HG03571 (cell line): ENCODE data around the gene GIPC1.
A peak's percentile ranks its signal among the peaks of the same experiment; 100 is the strongest.
"Not testable (repeated sequence)": the region's sequence is repeated elsewhere in the genome, so short reads cannot be mapped to it uniquely, and the experiment has no call there.

Source experiments
- ATAC-seq: cut with Tn5 transposase; IDR thresholded peaks from one replicate; pipeline ENCODE4 v1.9.1; 2021; ENCODE audit not compliant: unreplicated experiment

The GIPC1 gene, protein sequence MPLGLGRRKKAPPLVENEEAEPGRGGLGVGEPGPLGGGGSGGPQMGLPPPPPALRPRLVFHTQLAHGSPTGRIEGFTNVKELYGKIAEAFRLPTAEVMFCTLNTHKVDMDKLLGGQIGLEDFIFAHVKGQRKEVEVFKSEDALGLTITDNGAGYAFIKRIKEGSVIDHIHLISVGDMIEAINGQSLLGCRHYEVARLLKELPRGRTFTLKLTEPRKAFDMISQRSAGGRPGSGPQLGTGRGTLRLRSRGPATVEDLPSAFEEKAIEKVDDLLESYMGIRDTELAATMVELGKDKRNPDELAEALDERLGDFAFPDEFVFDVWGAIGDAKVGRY

DNA sequence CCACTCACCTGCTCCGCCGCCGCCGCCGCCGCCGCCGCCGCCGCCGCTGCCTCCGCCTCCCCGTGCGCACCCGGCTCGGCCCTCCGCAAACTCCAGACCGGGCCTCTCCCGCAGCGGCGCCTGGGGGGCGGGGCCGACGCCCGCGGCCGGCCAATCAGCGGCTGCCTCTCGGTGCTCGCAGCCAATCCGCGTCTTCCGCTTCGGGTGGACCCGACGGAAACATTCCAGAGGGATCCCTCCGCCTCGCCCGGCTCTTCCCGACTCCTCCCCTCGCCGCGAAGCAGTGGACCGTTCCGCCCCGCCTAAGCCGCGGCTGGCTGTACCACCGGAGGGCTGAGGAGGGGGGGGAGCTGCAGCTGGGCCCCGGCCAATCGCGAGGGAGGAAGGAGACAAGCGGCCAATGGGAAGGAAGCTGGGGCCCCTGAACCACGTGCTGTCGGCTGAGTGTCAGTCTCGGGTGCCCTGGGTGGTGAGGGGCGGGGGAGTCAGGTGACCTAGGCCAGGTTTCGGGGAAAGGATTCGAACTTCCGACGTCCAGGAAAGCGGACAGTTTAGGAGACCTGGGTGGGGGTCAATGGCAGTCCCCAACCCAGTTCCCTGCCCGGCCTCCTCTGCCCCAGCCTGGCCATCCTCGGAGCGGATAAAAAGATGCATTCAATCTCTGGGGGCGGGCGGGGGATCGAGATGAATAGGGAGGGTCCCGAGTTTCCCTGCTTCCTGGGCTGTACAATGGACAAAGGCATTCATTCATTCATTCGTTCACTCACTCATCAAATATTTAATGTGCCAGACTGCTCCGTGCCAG, at the start of gene GIPC1:
Gene GIPC1 (minus strand): TSS at position 99 of the 805 bp plus-strand sequence. CDS start 13,151 bp downstream, outside the sequence.
- ATAC-seq: peak; percentile 62

DNA sequence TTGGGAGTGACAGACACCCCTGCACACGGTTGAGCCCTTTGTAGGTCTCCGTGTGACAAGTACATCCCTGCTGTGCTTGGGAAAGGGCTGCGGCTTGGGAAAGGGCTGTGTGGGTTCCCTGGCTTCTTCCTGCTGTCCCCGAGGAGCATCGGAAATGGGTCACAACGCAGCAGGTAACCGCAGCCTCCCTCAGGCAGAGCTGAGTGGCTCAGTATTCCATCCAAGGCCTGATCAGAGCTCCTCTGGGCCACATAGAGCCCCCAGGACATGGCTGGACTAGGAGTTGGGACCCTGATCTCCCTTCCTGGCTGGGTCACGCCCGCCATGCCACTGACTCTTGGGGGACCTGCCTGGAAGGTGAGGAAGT, 49.8 kb upstream of the GIPC1 start:
- no peak for ATAC-seq

DNA sequence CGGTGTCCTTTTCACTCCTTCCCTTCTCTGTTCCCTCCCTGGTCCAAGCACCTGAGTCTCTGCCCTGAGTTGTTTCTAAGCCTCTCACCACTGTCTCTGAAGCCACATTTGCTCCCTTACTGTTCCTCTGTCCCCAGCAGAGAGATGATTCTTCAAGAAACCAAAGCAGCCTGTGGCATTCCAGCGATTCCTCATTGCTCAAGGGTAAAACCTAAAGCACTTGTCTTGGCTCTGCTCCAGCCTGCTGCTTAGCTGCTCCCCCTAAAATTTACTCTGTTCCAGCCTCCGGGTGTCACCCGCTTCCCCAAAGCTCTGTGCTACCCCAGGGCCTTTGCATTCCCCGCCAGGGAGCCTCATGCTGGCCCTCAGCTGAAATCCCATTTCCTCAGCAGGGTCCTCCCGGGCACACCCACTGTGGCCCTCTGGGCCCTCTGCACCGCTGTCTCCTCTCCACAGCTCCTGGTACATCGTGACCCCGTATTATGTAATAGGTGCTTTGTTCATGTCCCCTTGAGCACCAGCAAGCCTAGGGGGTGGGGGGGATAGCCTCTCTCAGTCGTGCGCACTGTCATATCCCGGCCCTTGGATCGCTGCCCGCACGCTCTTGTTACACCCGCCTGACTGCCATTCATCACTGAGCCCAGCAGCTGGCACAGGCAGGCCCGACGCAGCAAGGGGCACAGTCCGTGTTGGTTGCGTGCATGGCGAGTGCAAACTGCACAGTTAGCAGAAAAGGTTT, 49.2 kb upstream of the GIPC1 start:
- ATAC-seq: no peak

DNA sequence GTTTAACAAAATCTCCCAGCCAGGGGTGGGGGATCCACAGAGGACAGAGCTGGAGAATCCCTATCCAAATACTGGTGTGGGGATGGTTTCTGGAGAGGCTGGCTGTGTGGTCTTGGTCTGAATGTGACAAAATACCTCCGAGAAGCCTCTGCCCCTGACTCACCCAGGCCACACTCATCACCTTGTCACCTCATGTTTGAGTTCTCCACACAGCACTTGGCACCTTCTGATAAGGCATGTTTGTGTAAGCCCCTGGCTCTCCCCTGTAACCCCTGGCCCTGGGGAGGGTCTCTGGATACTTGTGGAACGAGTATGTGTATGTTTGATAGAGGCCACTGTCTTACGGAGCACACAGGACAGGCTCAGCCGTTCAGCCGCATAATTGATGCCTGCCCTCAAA, 48.1 kb upstream of the GIPC1 start:
- no peak for ATAC-seq

DNA sequence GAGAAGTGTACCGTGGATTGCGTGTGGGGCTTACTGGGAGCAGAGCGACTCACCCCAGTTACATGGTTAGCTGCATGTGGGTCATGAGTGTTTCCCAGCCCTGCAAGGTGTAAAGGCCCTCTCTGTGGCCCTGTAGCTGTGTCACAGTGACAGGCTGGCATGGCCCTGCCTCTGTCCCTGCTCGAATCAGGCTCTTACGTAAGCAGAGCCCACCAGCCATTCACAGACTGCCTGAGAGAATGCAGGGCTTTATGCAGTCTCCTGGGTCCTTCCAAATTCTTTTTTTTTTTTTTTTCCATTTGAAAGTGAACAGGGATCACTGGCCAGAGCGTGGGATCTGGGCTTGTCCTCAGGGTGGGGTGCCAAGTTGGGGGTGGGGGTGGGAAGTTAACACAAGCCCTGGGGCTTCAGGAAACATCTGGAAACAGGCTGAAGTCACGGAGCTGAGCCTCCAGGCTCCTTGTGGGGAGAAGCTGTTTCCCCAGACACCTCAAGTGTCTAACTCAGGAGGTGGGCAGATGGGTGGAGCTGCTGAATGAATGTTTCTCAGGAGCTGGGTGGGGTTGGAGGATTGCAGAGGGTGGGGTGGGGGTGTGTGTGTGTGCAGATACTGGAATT, 46.9 kb upstream of the GIPC1 start:
- ATAC-seq: no peak

DNA sequence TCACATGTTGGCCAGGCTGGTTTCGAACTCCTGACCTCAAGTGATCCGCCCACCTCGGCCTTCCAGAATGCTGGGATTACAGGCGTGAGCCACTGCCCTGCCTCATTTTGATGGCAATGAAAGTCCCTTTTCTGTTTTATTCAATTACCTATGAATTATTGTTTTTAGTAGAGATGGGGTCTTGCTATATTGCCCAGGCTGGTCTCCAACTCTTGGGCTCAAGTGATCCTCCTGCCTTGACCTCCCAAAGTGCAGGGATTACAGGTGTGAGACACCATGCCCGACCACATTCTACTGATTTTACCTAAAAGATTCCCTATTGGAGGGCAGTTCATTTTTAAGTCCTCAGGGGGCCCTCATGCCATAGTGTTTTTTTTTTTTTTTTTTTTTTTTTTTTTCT, 46.1 kb upstream of the GIPC1 start:
- not testable (repeated sequence) for ATAC-seq

DNA sequence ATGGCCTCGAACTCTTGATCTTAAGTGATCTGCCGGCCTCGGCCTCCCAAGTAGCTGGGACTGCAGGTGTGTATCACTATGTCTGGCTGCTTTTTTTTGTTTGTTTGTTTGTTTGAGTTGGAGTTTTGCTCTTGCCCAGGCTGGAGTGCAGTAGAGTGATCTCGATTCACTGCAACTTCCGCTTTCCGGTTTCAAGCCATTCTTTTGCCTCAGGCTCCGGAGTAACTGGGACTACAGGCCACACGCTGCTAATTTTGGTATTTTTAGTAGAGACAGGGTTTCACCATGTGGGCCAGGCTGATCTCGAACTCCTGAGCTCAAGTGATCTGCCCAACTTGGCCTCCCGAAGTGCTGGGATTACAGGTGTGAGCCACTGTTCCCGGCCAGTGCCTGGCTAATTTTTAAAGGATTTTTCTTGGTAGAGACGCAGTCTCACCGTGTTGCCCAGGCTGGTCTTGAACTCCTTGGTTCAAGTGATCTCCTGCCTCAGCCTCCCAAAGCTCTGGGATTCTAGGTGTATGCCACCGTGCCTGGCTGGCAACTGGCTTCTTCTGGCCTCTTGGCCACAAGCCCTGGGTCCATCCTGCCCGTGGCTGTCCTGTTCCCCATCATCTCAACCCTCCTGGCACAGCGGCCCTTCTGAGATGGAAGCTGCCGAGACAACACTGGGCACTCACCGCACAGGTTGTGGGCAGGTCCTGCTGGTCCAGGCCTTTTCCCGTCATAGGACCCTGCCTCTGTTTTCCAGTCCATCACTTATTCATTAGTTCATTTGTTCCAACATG, 45.0 kb upstream of the GIPC1 start:
- no peak for ATAC-seq

DNA sequence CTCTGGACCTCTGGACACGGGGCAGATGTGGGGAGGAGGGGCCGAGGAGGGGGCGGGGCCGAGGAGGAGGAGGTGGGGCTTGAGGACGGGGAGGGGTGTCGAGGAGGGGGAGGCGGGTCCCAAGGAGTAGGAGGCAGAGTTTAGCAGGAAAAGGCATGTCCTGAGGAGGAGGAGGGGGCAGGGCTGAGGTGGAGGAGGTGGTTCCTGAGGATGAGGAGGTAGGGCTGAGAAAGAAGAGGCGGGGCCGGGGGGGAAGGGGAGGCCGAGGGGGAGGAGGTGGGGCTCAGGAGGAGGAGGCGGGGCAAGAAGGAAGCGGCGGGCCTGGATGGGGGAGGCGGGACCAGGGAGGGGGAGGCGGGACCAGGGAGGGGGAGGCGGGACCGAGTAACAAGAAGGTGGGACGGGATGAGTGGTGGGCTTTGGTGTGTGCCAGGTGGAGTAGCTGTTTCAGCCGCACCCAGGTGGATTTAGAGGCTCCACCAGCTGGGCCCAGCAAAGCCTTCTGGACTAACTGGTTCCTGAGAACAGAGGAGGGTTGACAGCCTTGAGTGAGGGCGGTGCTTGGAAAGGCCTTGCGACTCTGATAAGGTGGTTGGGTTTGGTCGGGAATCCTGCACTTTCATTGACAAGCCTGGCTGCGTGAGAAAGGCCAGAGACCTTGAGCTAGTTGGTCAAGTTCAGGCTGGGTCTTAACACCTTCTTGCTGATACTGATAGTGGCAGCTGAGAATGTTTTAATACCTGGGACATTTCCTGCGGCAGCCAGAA, 41.2 kb upstream of the GIPC1 start:
- no peak for ATAC-seq

DNA sequence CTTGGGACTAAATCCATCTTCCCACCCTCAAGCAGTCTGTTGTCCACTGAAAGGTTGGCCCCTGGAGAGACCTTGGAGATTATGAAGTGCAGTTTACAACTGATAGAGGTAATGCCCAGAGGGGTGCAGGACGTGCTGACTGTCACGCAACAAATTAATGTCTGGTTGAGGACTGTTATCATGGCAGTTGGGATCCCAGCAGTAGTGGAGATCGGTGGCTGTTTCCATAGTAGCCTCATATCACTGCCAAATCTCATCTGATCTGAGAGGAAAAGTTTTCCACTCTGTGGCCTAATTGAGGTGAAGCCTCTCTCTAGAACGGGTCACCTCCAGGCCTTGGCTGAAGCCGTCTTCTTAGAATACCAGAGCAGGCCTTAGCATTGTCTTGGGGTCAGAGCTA, 37.5 kb upstream of the GIPC1 start:
- no peak for ATAC-seq

DNA sequence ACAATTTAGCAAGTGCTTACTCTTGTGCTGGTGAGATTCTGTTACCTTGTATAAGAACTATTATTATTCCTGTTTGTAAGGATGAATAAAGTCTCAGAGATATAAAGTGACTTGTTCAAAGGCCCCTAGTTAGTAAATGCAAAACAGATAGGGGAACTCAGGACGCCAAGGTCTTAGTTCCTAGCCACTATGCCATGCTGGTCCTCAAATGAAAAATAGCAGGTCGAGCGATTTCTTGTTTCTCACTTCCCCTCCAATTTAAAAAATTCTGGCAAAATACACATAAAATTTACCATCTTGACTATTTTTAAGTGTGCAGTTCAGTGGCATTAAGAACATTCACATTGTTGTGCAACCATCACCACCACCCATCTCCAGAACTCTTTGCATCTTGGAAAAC, 34.6 kb upstream of the GIPC1 start:
- ATAC-seq: no peak

DNA sequence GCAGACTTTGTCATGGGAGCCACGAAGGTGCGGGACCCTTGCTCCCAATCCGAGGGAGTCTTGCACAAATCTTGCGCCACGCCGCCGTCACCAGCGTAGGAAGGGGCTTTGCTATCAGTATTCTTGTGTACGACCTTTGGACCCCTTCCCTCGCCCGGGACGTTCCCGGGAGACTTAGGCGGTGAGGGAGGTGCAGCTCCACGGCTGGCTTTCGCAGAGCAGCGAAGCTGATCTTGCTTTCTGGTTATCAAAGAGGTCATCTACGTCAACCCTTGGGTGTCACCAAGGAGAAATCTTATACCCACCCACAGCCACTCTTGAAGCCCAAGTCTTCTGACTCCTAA, 34.0 kb upstream of the GIPC1 start:
- no peak for ATAC-seq

DNA sequence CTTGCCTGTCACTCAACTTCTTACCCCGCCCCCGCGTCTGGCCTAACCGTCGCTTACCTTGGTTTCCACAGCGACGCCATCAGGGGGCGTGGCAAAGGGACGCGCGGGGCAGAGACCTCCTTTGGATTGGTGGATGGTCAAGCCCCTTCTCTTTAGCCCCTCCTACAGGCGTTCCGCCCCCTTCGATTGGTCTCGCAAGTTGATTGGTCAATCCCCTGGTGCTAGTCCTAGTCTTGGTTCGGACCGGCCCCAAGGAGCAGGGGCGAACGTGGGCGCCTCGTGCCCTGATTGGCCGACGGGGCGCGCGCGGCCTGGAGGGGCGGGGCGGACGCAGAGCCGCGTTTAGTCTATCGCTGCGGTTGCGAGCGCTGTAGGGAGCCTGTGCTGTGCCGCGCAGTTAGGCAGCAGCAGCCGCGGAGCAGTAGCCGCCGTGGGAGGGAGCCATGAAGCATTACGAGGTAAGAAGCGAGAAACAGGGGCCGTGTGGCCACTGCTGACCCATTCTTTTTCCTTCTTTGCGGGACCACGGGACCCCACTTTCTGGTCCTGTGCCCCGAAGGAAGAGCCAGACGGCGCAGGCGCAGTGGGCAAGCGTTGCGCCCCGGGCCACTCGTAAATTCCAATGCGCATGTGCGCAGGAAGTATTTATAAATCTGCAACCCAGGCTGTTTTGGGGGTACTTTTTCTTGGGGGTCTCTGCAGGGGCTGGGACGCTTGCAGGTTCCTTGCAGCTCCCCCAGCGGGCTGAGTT, 33.5 kb upstream of the GIPC1 start, which contains the start of gene TECR:
Gene TECR (plus strand): TSS at position 341 of the 751 bp plus-strand sequence. CDS start 103 bp downstream, at position 444.
- peak; percentile 90 for ATAC-seq

DNA sequence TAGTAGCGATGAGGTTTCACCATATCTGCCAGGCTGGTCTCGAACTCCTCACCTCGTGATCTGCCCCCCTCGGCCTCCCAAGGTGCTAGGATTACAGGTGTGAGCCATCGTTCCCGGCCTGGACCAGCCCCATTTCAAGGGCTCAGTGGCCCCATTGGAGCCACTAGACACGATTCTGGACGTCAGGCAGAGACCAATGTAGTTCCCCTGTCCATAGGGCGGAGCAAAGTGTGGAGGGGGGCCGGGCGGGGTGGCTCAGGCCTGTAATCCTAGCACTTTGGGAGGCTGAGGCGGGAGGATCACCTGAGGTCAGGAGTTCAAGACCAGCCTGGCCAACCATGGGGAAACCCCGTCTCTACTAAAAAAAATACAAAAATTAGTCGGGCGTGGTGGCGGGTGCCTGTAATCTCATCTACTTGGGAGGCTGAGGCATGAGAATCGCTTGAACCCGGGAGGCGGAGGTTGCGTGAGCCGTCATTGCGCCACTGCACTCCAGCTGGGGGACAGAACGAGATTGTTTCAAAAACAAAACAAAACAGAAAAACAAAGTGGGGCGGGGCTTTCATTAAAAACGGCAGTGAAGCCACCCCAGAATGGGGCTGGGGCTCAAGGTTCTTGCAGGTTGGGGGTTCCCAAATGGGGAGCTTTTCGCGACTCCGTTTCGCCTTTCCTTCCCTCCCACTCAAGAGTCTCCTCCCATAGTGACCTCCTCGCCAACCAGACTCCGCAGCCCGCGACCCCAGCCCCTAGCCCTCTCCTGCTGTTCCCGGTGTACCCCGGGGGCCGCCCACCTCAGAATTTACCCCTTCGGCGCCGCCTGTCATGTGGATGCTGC, 32.7 kb upstream of the GIPC1 start:
- ATAC-seq: no peak

DNA sequence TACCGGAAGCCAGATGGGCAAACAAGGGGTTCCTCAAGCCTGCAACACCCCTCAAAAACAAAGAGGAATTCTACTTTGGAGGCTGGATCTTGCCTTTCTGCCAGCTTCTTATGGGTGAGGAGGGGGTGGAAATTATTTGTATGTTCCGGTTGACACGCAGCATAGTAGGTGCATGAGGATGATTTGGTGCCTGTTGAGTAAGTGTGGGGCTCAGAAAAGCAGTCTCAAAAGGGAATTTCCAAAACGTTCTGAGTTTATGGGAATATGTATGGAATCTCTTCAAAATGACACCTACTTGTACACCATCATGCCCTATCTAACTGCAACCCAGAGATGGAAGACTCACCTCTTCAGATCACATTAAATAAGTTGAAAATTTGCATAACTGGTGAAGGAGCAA, 30.5 kb upstream of the GIPC1 start:
- ATAC-seq: no peak

DNA sequence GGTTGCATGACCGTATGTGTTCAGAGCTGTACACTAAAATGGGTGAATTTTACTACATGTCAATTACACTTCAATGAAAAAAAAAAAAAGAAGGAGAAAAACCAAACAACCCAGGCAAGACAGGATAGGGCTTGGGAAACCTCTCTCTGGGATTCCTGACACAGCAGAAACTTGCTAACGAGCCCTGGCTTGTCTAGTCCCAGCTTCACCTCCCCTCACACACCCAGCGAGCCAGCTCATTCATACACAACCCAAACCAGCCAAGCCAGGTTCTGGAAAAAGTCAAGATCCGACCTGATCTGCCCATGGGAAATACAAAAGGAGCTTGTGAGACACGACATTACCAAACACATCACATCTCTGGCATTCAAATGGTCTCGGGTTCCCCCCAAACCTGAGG, 29.8 kb upstream of the GIPC1 start:
- no peak for ATAC-seq

DNA sequence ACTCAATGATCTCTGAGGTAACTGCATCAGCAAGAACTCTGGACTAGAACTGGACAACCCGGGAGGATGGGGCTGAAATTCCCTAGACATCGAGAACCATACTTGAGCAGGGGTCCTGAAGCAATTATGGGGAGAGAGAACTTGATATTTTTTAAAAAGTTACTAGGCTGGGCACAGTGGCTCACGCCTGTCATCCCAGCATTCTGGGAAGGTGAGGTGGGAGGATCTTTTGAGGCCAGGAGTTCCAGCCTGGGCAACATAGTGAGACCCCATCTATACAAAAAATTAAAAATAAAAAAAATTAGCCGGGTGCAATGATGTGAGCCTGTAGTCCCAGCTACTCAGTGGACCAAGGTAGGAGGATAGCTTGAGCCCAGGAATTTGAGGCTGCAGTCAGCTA, 24.6 kb upstream of the GIPC1 start:
- ATAC-seq: no peak

DNA sequence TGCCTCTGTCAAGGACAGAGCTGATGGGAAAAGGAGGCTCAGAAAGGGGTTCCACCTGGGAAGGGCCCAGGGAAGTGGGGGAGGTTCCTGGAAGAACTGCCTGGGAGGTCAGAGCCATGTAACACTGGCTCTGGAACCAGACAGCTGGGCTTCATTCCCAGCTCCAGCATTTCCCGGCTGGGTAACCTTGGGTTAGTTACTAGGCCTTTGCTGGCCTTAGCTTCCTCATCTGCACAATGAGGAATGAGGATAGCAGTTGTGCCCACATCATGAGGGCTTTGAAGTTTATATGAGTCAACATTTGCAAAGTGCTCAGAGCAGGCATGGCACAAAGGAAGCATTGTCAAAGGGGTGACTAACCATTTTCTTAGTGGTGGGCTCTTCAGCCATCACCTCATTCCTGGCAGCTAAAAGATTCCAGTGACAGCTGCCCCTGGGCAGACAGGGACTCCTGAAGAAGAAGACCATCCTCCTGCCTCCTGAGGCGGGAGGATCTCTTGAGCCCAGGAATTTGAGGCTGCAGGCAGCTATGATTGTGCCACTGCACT, 24.0 kb upstream of the GIPC1 start:
- no peak for ATAC-seq
